T-helper 17 cell (primary cell): ENCODE data around the gene SPDYC. TPM values are rescaled to one million over a fixed set of nuclear protein-coding genes. Genes with fewer than 3 reads are reported as not detected.
A peak's percentile ranks its signal among the peaks of the same experiment; 100 is the strongest.

Experiments used
- ATAC-seq: fragments of 150-1000 bp; cut with Tn5 transposase; 2 replicates; pipeline ENCODE4 v1.10.0; 2021; ENCODE audit warnings: mild to moderate bottlenecking, moderate library complexity
- DNase-seq, 3 donors: peaks; one replicate each; pipeline versions ENCODE4 v3.0.0 to v3.0.0-alpha.2; 2020 to 2021
- H3K9me3 ChIP-seq: one replicate; pipeline ENCODE4 v1.7.0; 2013; ENCODE audit warnings: low read length, mild to moderate bottlenecking; ENCODE audit not compliant: control insufficient read depth, poor library complexity, severe bottlenecking
- H3K27ac Mint-ChIP-seq: one replicate; pipeline ENCODE4 v1.8.0; 2022; ENCODE audit warnings: mild to moderate bottlenecking, moderate library complexity, mixed read lengths
- H3K27me3 Mint-ChIP-seq: one replicate; pipeline ENCODE4 v1.8.0; 2022; ENCODE audit warnings: mixed read lengths
- H3K36me3 Mint-ChIP-seq: one replicate; pipeline ENCODE4 v1.8.0; 2022; ENCODE audit warnings: low read depth, mixed read lengths
- H3K4me1 Mint-ChIP-seq: one replicate; pipeline ENCODE4 v1.8.0; 2022; ENCODE audit warnings: mild to moderate bottlenecking, mixed read lengths
- H3K4me3 Mint-ChIP-seq: one replicate; pipeline ENCODE4 v1.8.0; 2022; ENCODE audit warnings: mild to moderate bottlenecking, moderate library complexity, mixed read lengths
- total RNA-seq, 4 donors: library from RNA in 2 of 4; stranded (reverse) in 2 of 4; gene quantifications; one replicate each; pipeline ENCODE4 v1.2.3 and lab custom pipeline; 2022 to 2026

Gene SPDYC
- total RNA-seq, 2 donors from 2014 or later: 0.68 TPM; not detected in 1

- DNase-seq (no peak), ATAC-seq (no peak)
- H3K36me3 Mint-ChIP-seq: peaks cover 5% of the 10 kb centered on the region
- H3K27me3 Mint-ChIP-seq: no peaks in the 10 kb centered on the region
- H3K9me3 ChIP-seq: no peaks in the 10 kb centered on the region
- H3K4me1 Mint-ChIP-seq: peaks cover 22% of the 10 kb centered on the region
- H3K4me3 Mint-ChIP-seq: no peak overlapping the region
- H3K27ac Mint-ChIP-seq: no peak overlapping the region
Observed at GRCh38 chr11:65130631-65131416, 39.2 kb upstream of the SPDYC start.

DNA sequence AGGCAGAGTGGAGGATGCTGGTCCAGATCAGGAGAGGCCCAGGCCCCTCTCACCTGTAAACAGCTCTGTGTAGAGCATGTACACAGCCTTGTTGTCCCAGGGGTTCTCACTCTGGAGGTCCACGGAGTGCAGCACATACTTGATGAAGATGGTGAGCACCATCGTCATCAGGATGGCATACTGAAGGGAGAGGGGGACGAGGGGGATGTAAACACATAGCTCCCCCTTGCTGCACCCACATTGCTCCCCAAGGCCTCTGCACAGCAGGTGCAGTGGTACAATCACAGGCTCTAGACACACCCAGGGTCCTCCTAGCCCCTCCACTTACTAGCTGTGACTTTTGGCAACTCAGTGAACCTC is 38.6 kb upstream of the SPDYC start:
- Mint-ChIP-seq H3K36me3 (peaks cover 5% of the 10 kb centered on the region), H3K4me1 (peaks cover 28% of the 10 kb centered on the region), H3K4me3 (no peak overlapping the region)

GRCh38 chr11:65131895-65132237 is 38.2 kb upstream of the SPDYC start:
- Mint-ChIP-seq H3K36me3 (peaks cover 5% of the 10 kb centered on the region), H3K27ac (peak overlapping the region; percentile 100), H3K4me1 (peaks cover 32% of the 10 kb centered on the region)

More for the DNA sequence above, 38.6 kb upstream of the SPDYC start:
- no peak overlapping the region for H3K27ac Mint-ChIP-seq
- no peak for DNase-seq
- no peaks in the 10 kb centered on the region for H3K9me3 ChIP-seq
- no peaks in the 10 kb centered on the region for H3K27me3 Mint-ChIP-seq
- no peak for ATAC-seq

DNA sequence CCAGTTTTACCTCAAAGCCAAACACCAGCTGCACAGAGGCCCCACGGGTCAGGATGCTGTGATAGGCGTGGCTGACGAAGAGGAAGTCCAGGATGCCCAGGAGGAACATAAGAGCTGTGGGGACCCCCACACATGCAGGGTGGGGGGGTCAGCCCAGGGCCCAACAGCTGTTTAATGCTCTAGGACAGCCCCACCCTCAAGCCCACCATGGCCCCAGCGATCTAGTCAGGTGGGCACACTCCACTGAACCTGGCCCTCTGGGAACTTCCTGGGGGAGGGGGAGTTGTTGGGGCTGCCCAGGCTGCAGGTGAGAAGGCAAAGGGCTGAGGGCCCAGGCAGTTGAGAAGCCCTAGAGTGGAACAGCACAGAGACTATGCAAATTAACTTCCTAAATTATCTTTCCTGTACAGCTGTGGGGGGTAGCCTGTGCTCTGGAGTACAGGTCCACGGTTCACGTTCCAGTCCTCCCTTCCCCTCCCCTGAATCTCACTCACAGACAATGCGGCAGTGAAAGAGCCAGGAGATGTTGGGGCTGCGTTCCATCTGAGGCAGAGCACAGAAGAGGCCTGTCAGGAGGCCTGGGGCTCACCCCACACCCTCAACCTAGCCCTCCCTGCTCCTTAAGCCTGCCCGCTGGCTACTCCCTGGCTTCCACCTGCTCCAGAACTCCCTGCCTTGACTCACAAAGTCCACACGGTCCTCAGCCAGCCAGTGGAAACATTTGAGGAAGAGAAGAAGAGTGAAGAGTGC is 37.6 kb upstream of the SPDYC start:
- H3K27me3 Mint-ChIP-seq: no peaks in the 10 kb centered on the region
- peak overlapping the region; percentile 100 for H3K27ac Mint-ChIP-seq
- peaks cover 5% of the 10 kb centered on the region for H3K36me3 Mint-ChIP-seq
- peak overlapping the region; percentile 98 for H3K4me3 Mint-ChIP-seq
- DNase-seq (no peak), ATAC-seq (no peak)
- H3K4me1 Mint-ChIP-seq: peaks cover 32% of the 10 kb centered on the region
- H3K9me3 ChIP-seq: no peaks in the 10 kb centered on the region

More at GRCh38 chr11:65131895-65132237, 38.2 kb upstream of the SPDYC start:
- no peak for DNase-seq
- ATAC-seq: no peak
- H3K9me3 ChIP-seq: no peaks in the 10 kb centered on the region
- Mint-ChIP-seq H3K27me3 (no peaks in the 10 kb centered on the region), H3K4me3 (peak overlapping the region; percentile 98)

GRCh38 chr11:65132988-65133700 is 36.9 kb upstream of the SPDYC start:
- peak in 2 of 3 donors; percentile 40 for DNase-seq
- Mint-ChIP-seq H3K4me1 (peaks cover 32% of the 10 kb centered on the region), H3K27me3 (no peaks in the 10 kb centered on the region), H3K36me3 (peaks cover 5% of the 10 kb centered on the region), H3K4me3 (peak overlapping the region; percentile 98), H3K27ac (peak overlapping the region; percentile 100)
- ATAC-seq: no peak
- no peaks in the 10 kb centered on the region for H3K9me3 ChIP-seq

- DNase-seq (no peak), ATAC-seq (no peak)
- peak overlapping the region; percentile 98 for H3K4me3 Mint-ChIP-seq
- H3K9me3 ChIP-seq: no peaks in the 10 kb centered on the region
- H3K27me3 Mint-ChIP-seq: no peaks in the 10 kb centered on the region
- peaks cover 5% of the 10 kb centered on the region for H3K36me3 Mint-ChIP-seq
- peak overlapping the region; percentile 100 for H3K27ac Mint-ChIP-seq
- peaks cover 32% of the 10 kb centered on the region for H3K4me1 Mint-ChIP-seq
Observed at GRCh38 chr11:65133724-65134123, 36.3 kb upstream of the SPDYC start.

DNA sequence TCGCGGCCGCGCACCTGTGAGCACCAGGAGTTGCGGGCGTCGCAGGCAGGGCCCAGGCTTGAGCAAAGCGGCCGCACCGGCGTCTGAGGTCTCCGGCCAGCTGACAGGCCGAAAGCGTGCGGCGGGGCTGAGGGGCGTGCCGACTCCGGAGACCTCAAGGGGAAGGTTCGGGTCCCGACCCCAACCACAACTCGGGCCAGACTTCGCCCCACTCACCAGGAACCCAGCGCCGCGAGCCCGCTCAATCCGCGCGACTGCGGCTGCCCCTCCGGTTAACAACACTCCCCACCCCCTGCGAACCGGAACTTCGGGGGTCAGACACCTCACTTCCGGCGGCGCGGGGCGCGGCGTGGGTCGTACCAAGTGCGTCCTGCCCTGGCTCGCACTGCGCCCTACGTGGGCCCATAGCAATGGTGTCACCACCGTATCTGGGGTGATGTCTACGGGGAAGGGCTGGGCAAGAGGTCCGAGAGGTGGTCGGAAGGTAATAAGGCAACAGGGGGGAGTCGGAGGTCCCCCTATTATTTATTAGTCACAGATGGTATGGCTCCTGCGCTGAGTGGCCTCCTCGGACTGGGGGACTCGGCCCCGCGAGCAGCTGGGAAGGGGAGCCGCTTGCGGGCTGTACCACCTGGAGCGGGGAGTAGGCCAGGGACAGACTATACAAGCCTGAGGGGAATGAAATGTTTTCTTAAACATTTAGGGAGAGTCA is 35.6 kb upstream of the SPDYC start, which contains the start of gene SYVN1:
SYVN1 (minus strand) TSS at position 280 of the 712 bp plus-strand sequence. CDS start 918 bp downstream, outside the sequence.
- peak; percentile 84 to 87 (median 85) for DNase-seq
- H3K36me3 Mint-ChIP-seq: peaks cover 5% of the 10 kb centered on the region

DNA sequence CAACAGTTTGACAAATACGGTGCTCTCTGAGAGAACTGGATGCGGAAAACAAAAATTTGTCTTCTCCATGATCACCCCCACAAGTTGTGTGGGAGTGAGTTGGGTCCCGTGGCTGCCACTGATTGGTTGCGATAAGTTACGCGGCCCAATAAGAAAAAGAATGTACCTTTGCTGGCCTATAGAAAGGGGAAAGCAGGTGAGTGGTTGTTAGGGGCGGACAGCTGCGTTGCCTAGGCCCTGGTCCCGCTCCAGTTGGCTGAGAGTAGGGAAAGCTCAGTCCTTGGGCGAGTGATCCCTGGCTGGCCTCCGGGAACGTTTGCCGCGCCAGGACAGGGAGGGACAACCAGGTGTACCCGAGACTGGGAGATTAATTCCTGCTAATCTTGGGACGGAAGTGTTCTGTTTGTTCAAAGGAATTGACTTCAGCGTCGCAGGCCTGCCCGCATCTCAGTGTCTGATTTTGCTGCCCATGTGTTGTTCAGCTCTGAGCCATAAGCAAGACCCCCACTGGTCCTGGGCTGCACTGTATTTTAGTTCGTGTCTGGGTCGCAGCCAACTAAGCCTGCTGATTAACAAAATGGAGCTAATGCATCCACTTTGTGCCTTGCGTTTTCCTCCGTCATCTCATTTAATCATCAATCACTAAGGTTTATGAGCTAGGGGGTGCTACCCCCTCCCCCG is 34.9 kb upstream of the SPDYC start:
- DNase-seq (peak; percentile 64 to 76 (median 66)), ATAC-seq (peak; percentile 88)
- H3K27me3 Mint-ChIP-seq: no peaks in the 10 kb centered on the region
- no peaks in the 10 kb centered on the region for H3K9me3 ChIP-seq
- peak overlapping the region; percentile 100 for H3K27ac Mint-ChIP-seq
- H3K36me3 Mint-ChIP-seq: peaks cover 5% of the 10 kb centered on the region
- peaks cover 32% of the 10 kb centered on the region for H3K4me1 Mint-ChIP-seq
- H3K4me3 Mint-ChIP-seq: peak overlapping the region; percentile 98

More for the DNA sequence above, 35.6 kb upstream of the SPDYC start, which contains the start of gene SYVN1:
- Mint-ChIP-seq H3K27me3 (no peaks in the 10 kb centered on the region), H3K4me3 (peak within 1 kb of the TSS; percentile 98), H3K4me1 (peaks cover 32% of the 10 kb centered on the region), H3K27ac (peak within 1 kb of the TSS; percentile 100)
- no peaks in the 10 kb centered on the region for H3K9me3 ChIP-seq
- peak; percentile 81 for ATAC-seq

DNA sequence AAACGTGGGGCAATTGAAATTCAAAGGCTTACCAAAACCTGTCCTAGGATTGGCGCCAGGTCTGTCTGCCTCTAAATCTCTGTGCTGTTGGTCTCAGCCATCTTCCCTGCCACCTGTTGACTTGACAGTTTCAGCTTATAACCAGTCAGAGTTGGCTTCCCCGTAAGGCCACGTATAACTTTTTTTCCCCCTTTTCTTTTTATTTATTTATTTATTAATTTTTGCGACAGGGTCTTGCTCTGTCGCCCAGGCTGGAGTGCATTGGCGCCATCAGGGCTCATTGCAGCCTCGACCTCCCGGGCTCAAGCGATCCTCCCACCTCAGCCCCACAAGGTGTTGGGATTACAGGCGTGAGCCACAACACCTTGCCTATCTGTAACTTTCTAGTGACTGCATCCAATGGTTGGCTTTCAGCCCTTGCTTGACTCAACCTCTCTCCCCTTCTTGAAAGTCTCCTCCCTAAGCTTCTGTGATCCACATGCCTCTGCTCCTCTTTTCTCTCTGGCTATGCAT is 34.3 kb upstream of the SPDYC start:
- no peaks in the 10 kb centered on the region for H3K9me3 ChIP-seq
- Mint-ChIP-seq H3K27ac (peak overlapping the region; percentile 100), H3K4me1 (peaks cover 32% of the 10 kb centered on the region), H3K36me3 (peaks cover 5% of the 10 kb centered on the region), H3K27me3 (no peaks in the 10 kb centered on the region), H3K4me3 (peak overlapping the region; percentile 98)
- DNase-seq (no peak), ATAC-seq (no peak)

DNA sequence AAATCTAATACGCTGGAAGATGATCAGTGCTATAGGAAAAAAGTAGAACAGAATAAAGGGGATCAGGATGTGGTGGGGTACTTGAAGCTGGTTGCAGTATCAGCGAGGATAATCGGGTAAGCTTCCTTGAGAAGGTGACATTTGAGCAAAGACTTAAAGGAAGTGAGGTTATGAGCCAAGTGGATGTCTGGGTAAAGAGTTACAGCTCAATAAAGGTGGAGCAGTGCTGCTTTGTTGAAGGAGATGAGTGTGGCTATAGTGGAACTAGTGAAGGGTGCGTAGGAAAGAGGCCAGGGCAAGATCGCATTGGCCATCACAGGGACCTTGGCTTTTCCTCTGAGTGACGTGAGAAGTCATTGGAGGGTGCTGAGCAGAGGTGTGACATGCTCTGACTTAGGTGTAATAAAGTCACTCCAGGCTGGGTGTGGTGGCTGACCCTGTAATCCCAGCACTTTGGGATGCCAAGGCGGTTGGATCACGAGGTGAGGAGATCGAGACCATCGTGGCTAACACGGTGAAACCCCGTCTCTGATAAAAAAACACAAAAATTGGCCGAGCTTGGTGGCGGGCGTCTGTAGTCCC is 33.4 kb upstream of the SPDYC start:
- DNase-seq (no peak), ATAC-seq (no peak)
- H3K9me3 ChIP-seq: no peaks in the 10 kb centered on the region
- Mint-ChIP-seq H3K27me3 (no peaks in the 10 kb centered on the region), H3K4me1 (peaks cover 28% of the 10 kb centered on the region), H3K4me3 (peak overlapping the region; percentile 85), H3K36me3 (no peaks in the 10 kb centered on the region), H3K27ac (peak overlapping the region; percentile 100)

GRCh38 chr11:65141896-65142494 is 28.0 kb upstream of the SPDYC start:
- no peak for ATAC-seq
- H3K4me3 Mint-ChIP-seq: no peak overlapping the region
- H3K27me3 Mint-ChIP-seq: peaks cover 6% of the 10 kb centered on the region

More at GRCh38 chr11:65141896-65142494, 28.0 kb upstream of the SPDYC start:
- Mint-ChIP-seq H3K36me3 (no peaks in the 10 kb centered on the region), H3K4me1 (no peaks in the 10 kb centered on the region), H3K27ac (no peak overlapping the region)
- DNase-seq: no peak
- H3K9me3 ChIP-seq: no peaks in the 10 kb centered on the region
